T-helper 22 cell (primary cell): Measurements from ENCODE around the gene MTX2.

Experiments
- DNase-seq: peaks from one replicate; pipeline ENCODE4 v3.0.0-alpha.2; 2020; ENCODE audit warnings: low read depth

MTX2 gene

GRCh38 chr2:176380341-176380740 lies 111.1 kb downstream of the MTX2 start:
- no peak for DNase-seq

DNA sequence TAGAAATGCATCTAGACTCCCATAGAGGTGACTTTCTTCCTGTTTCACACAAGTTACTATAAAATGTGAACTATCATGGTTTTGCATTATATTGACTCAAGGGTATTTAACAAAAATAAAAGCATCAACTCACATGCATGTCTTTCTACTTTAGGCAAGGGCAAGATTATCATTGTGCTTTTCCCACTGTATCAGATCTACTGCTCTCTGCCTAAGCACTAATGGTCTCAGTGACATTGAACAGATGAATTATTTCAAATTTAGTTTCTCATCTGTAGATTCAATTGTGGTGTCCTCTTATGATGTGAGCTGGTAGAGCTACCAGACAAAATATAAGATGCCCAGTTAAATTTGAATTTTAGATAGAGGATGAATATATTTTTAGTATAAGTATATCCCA lies 113.9 kb downstream of the MTX2 start:
- DNase-seq: no peak

DNA sequence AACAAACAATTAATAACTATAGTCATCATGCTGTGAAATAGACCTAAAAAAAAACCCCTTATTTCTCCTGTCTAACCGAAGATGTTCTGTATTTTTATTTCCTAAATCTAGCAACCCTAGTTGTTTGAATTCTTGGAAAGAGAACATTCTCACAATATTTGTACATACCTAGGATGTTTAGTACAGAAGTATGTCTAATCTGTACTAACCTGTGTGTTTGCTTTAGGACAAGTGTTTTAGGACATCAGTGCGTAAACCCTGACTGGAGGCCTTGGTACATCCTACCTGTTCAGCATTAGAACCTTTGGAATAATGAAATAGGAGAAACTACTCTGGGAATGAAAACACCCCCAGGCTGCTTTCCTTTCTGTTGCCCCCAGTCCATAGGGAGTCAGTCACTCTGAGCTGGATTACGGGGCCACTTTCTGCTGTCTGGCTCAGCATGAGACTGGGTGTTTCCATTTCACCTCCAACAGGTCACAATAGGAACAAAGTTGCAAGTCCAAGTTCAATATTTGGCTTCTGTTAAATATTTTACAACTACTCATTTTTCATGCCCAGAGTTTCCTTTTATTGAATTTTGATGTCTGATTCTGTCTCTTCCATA lies 114.7 kb downstream of the MTX2 start:
- DNase-seq: no peak

DNA sequence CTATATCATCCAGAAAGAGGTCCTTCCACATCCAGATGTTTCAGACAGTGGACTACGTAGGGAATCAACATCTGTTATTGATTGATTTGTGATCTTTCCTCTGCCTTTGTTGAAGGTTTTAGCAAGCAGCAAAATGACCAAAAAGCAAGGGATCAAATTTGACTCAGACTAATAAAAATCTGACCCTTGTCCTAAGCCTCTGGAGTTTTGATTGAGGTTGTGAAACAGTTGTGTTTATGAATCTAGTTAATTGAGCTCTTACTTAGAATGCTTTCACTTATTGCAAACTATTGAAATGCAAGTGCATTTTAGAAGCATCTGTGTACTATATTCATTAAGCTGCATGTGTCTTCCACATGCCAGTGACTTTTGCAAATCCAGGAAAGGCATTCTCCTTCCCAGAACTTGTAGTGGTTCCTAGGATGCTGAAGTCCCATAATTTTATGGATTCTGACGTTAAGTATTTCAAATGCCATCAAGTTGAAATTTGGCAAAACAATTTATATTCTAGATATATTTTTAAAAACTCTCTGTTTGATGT lies 116.0 kb downstream of the MTX2 start:
- DNase-seq: no peak

DNA sequence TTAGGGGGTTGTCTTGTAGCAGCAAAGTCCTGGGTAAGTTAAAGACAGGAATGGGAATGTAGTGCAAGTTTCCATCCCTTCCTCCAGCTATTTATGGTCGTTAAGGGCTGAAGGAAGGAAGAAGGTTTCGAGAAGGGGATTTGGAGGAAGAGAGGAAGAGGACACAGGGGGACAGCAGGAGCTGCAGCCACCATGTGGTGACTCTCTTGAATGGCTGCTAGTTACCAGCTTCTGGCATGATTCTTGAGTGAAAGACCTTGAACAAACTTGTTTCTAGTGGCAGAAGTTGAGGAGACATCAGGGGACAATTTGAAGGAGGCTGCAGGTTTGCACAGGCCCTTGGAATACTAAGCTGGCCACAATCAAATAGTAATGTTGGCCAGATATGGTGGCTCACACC lies 116.6 kb downstream of the MTX2 start:
- no peak for DNase-seq
